Heart left ventricle (tissue), 13 donors: ENCODE results near the gene THSD1.
"Not testable (repeated sequence)": the region's sequence is repeated elsewhere in the genome, so short reads cannot be mapped to it uniquely, and the experiment has no call there.

Source experiments
- POLR2A ChIP-seq, 2 donors: fragments of 450-650 bp; IDR thresholded peaks; one replicate each; pipeline ENCODE4 v1.6.1; 2017; ENCODE audit warnings: antibody characterized with exemption in 2 of 2, mild to moderate bottlenecking in 2 of 2, moderate library complexity in 2 of 2
- TF ChIP-seq, protein P1 (sequence below), 12 donors: fragments of 200-600 bp; sonication (generic) in 4 of 12; IDR thresholded peaks; one replicate each; pipeline versions ENCODE4 v1.5.0 to v1.8.0; 2018 to 2022; ENCODE audit warnings: antibody characterized with exemption in 12 of 12, mild to moderate bottlenecking in 5 of 12
- donor health status: ischemic (EF 13 %, LVEDD 7.1; RV severe dilation, severe dysfunction).
- donor health status: DM: no; HTN: yes; CAD: no.
- donor health status: DM: no; HTN: no; CAD: no.
- donor health status: ischemic (EF 25% LVEDD 6.9; RV normal size, moderate dysfunction).
- donor health status: ischemic (EF 25% LVEDD 5.7; RV mildly dilated, moderate dysfunction).
- donor health status: ischemic (EF 35%, LVEDD 5.7; RV mildly dilated, moderate dysfunction).
- donor health status: nonischemic (EF 11% LVEDD 7.7; RV severe dilation, severe dysfunction).
- donor health status: DM: yes; HTN: yes; CAD: no.
- donor health status: PGD.
- donor health status: ischemic (EF 29% LVEDD 5.4; RV normal size, mild dysfunction).
- donor health status: nonischemic (EF 23%, LVEDD 6.1; RV moderate dilation, normal function).

- TF ChIP-seq, protein P1, sequence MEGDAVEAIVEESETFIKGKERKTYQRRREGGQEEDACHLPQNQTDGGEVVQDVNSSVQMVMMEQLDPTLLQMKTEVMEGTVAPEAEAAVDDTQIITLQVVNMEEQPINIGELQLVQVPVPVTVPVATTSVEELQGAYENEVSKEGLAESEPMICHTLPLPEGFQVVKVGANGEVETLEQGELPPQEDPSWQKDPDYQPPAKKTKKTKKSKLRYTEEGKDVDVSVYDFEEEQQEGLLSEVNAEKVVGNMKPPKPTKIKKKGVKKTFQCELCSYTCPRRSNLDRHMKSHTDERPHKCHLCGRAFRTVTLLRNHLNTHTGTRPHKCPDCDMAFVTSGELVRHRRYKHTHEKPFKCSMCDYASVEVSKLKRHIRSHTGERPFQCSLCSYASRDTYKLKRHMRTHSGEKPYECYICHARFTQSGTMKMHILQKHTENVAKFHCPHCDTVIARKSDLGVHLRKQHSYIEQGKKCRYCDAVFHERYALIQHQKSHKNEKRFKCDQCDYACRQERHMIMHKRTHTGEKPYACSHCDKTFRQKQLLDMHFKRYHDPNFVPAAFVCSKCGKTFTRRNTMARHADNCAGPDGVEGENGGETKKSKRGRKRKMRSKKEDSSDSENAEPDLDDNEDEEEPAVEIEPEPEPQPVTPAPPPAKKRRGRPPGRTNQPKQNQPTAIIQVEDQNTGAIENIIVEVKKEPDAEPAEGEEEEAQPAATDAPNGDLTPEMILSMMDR (IDR thresholded peaks at IDR 0.05), result not testable (repeated sequence)
- not testable (repeated sequence) for TF ChIP-seq POLR2A (IDR thresholded peaks at IDR 0.05)
These were observed 32.7 kb downstream of the THSD1 start for GRCh38 chr13:52373277-52373676.
